Measurements from ENCODE around the gene WDFY2.
"Not testable (repeated sequence)": the region's sequence is repeated elsewhere in the genome, so short reads cannot be mapped to it uniquely, and the experiment has no call there.

WDFY2 gene

GRCh38 chr13:51635137-51635878 lies 51.0 kb downstream of the WDFY2 start:
- no peak for DNase-seq

- no peak for DNase-seq
These were observed 52.2 kb downstream of the WDFY2 start for GRCh38 chr13:51636349-51636890.

GRCh38 chr13:51637852-51638215 lies 53.6 kb downstream of the WDFY2 start:
- DNase-seq, result no peak

DNA sequence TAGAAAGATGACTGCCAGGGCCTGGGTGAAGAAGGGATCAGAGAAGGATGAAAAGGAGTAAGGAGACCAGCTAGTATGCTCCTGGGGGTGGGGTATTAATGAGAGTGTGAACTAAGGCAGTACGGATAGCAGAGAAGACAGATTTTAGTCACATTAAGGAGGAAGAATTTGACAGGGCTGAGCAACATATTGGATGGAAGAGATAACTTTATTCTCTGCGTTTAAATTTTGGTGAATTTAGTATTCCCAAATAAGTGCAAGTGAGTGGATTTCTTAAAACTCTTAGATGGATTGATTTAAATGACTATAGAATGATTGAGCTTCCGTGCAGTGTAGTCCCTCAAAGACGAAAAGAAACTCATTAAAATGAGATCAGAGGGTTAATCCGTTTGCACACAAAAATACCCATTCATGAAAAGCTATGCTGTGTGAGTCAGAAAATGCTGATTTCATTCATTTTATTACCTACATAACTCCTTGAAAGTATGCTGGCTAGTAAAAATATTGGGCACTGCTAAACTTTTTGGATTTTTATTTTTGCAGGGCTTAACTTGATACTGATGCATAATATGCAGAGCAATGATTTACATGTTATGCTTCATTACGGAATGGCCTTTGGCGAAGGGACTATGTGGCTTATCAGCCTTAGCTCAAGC lies 54.1 kb downstream of the WDFY2 start:
- no peak for DNase-seq

DNA sequence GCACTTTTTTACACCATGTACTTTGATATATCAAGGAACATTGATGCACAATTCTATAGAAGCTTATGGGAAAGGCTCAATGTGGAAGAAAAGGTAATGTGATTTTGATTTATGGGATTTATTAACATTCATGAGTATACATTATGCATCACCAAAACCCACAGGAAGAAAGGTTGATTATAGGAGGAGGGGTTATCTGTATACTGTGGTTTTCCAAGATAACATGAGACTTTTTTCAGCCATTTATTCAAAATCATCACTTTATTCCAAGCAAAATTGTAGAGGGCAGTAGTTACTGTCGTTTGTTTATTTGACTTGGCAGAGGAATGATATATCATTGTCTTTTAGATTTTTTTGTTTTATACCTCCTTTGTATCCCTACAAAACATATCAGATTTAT lies 54.9 kb downstream of the WDFY2 start:
- no peak for DNase-seq

DNA sequence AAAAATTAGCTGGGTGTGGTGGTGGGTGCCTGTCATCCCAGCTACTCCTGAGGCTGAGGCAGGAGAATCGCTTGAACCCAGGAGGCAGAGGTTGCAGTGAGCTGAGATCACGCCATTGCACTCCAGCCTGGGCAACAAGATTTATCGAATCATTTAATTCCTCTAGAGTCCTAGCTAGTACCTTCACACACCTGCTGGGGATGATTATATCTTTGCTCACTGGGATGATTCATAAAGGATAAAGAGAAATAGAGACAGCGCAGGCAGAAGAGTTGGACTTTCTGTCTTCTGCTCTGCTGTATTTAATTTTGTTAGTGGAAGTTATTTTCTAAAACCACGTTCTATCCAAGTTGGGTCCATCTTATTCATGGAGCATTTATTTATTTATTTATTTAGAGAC lies 56.4 kb downstream of the WDFY2 start:
- DNase-seq, result not testable (repeated sequence)

DNA sequence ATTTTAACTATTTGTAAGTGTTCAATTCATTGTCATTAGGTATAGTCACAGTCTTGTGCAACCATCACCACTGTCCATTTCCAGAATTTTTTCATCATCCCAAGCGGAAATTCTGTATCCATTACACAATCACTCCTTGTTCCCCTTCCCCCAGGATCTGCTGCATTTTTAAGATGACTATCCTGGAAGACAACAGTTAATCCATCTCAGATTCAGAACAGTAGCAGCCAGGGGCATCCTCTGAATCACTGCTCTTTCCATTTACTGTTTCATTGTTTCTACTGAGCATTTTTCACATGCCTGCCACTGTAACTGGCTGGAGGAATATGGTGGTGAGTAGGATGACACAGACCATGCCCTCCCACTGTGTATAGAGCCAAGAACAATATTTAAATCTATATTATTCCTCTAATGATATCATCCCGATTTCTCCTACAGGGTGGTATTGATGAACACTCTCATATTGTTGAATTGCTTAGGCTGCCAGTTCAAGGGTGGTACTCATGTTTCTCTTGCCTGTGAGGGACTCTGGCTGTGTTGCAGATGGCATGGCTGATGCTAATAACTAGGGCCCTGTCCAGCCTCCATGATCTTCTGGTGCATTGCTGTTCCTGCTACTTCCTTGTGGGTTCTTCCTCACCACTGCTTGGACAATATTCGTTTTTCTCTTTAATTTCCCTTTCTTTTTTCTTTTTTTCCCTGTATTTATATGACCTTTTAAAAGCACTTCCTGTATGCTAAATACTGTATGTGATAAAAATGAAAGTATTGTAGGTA lies 59.0 kb downstream of the WDFY2 start:
- no peak for DNase-seq

GRCh38 chr13:51643882-51644281 lies 59.6 kb downstream of the WDFY2 start:
- no peak for DNase-seq

GRCh38 chr13:51644654-51645053 lies 60.4 kb downstream of the WDFY2 start:
- no peak for DNase-seq

DNA sequence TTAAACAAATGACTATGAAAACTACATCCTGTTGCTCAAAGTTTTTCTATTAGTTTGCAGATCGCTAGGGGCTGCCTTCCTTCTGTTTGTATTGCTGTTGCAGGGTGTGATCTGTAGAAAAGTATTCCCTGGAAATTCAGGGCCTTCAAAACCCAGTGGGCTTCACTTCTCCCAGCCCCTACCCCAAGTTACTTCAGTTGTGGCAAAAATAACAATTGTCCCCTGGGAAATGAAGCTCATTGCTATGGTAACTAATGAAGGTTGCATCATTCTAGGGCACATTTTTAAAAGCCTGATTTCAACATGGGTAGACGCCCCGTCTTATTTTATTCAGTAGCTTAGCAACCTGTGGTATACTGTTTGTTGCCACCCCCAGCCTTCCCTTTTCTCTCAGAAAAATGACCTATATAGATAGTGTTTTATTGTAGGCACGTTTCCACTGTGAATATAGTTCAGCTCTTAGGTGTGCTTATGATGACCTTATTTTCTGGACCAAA lies 60.9 kb downstream of the WDFY2 start:
- no peak for DNase-seq

- DNase-seq, result no peak
These were observed 61.8 kb downstream of the WDFY2 start for GRCh38 chr13:51645761-51646670.

- DNase-seq, result no peak
These were observed 62.8 kb downstream of the WDFY2 start for GRCh38 chr13:51647067-51647466.

- DNase-seq, result not testable (repeated sequence)
These were observed 67.9 kb downstream of the WDFY2 start for GRCh38 chr13:51652193-51652592.

DNA sequence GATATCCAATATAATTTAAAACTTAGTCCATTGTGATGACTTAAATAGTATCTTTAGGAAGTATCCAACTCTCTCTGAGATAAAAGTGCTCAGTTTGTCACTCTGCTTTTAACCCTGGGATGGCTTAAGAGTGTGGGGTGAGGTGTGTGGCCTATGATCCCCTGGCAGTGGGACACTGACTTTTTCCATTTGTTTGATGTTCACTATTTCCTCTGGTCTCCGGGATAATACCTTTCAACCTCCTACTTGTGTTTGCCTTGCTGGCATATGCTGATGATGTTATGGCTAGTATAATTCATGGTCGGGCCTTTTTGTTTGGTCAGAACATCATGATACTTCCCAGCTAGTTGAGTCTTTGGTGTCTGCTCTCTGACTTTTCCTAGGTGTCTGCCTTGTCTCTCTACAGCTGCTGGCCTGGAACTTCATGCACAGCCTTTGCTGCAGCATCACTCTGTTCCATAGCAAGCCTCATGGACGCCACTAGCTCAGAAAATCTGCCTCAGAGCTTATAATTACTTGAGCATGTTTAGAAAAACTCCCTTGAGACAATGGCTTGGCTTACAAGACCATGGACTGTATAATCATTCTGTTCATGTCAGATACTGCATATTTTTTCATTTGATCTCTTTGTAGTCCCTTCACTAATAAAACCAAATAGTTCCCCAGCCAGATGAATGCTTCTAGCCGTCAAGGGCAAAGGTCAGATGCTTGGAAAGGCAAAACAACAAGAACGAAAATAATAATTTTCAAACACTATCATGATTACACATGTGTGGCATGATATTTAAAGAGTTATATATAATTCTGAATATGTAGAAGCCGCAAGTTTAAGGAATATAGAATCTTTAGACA lies 75.2 kb downstream of the WDFY2 start:
- DNase-seq, result no peak

DNA sequence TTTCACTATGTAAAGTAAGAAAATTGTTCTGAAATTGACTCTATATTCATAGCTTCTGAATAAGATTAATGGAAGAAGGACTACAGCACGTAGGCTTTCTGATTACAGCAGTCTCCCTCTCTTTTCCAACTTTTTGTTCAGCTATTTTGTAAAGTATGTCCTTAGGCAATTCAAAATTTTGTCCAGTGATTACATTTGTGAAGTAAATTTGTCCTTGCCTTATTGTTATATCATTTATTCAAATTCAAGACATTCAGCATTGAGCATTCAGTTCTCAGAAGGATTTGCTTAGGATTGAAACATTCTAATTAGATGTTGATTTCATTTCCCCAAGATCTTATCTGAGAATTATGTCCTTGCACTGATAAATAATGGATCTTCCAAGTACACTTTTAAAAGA lies 76.6 kb downstream of the WDFY2 start:
- DNase-seq, result no peak

GRCh38 chr13:51663973-51664957 lies 80.0 kb downstream of the WDFY2 start:
- DNase-seq, result no peak

DNA sequence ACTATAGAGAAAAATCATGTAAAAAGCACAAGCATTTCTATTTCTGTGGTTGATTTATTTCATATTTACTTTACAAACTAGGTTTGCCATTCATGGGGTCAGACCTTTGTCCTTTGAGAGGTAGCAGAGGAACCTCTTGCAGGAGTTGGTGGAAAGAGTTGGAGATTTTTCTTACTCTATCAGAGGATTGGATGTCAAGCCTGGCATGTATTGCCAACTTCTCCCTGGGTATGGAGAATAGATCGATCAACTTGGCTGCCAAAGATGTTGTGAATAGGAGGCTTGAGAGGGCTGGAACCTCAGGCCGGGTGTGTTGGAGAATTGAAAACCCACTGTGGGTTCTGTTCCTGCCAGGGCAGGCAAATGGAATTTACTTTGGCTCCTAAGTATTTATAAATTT lies 81.2 kb downstream of the WDFY2 start:
- DNase-seq, result no peak

DNA sequence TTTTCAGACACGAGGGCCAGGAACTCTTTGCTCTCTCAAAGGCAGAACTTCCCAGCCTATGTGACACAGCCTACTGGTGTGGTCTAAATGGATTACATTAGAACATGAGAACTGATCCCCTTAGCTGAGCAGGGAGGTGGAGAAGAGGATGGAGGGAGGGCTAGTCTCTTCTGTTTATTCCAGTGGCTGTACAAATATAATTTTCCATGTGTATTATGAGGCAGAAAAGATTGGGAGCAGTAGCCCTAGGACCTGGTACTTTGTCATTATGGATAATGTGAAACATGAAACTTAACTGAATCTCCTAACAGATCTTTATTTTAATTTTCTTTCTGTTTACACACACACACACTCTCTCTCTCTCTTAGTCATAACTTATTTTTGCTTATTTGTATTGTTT lies 82.1 kb downstream of the WDFY2 start:
- DNase-seq, result no peak

- DNase-seq, result no peak
These were observed 82.6 kb downstream of the WDFY2 start for GRCh38 chr13:51666839-51667238.

DNA sequence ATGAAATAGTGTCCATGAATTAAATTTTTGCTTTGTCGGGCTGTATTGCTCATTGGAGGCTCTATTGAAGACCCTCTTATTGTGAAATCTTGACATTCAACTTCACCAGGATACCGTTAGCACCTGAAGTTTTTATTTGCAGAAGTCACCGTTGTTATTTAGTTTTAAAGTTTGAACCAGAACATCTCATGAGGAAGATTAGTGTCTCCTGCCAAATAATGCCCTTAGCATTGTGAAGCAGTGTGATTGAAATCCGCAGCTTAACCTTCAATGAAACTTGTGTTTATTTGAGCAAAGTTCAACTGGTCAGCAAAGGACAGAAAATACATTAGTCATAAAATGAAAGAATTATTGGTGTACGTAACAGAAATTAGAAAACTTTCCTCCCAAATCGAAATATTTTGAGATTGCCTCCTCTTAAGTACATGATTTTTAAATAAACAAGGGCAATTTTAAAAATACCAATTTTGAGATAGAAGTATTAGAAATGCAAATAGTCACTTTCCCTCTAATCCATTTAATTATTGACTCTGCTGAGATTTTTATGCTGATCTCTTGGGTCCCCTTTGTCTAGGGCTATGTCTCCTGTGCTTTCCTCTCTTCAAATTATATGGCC lies 84.4 kb downstream of the WDFY2 start:
- no peak for DNase-seq

All from activated CD8-positive, alpha-beta memory T cell treated with anti-CD3 and anti-CD28 coated beads, Interleukin-2, amount 50 U/mL, for 48 hours (primary cell).